T47D (cell line): Measurements from ENCODE around the gene AKAIN1.

ENCODE experiments used
- DNase-seq, 2 experiments: peaks; one replicate each; pipeline versions ENCODE4 v3.0.0 to v3.0.0-alpha.2; 2011 to 2012; ENCODE audit warnings: low read depth in 1 of 2, low spot score in 1 of 2
- JUND ChIP-seq: IDR thresholded peaks from 2 replicates; pipeline ENCODE4 v1.6.1; 2012; ENCODE audit warnings: low read depth
- in situ Hi-C: cut with HindIII; loops from 2 replicates; pipeline ENCODE4 v1.10.0; 2016; ENCODE audit warnings: low sequenced_read_pairs, low pct_unique_long_range_greater_than_20kb

The AKAIN1 gene

DNA sequence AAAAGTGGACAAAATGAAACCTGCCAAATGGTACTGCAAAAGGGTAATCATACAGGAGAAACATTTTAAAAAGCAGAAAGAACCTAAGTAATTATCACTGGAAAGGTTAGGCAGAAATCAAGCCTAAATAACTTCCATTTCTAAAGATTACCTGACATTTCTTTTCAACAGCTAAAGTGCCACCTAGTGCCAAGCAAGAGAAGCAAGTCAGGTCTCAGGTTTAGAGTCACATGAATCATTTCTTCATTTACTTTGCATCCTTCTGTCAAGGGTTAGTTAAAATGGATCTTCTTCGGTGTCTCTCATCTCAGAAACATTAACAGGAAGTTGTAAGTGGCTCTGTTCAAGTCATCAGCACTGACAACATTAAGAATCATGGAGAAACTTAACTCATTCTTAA lies 90.3 kb downstream of the AKAIN1 start:
- no peak for TF ChIP-seq JUND
- in situ Hi-C loops: no loop called here
- DNase-seq: peak in 1 of 2 experiments; percentile 1

DNA sequence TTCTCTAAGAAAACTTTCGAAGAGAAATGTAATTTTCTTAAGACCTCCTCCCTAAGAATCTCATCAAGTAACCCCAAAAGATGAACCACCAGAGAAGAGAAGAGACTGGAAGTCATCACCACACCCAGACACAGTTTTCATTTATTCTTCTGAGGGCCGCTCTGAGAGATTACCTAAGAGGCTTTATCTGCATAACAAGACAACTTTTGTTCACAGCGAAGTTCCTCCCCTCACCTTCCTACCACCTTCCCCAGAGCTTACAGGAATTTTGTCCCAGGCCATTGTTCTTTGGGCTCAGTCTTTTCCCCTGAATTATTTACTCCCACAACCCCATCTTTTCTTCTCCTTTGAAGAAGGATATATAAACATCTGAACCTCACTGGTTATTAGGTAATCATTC lies 92.8 kb downstream of the AKAIN1 start:
- in situ Hi-C loops: no loop called here
- no peak for DNase-seq
- TF ChIP-seq JUND: no peak

GRCh38 chr18:5103693-5104092 lies 93.4 kb downstream of the AKAIN1 start:
- TF ChIP-seq JUND: no peak
- DNase-seq: no peak
- in situ Hi-C loops: no loop called here

DNA sequence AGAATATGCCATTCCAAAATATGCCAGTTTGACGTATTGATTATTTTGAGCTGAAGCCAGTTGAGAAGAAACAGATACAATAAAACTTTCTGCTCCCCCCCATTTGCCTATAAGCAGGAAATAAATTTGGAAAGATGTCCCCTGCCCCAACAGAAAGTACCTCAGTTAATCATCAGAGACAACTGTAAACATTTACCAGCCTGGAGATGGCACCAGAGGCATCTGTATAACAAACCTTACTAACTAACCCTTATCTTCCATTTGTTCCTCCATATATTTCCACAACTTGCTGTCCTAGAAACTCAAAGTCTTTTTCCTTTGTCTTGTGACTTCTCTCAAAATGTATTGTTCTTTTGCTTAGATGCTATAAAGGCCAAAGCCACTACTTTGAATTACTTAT lies 93.8 kb downstream of the AKAIN1 start:
- DNase-seq: no peak
- in situ Hi-C loops: no loop called here
- no peak for TF ChIP-seq JUND

- no peak for TF ChIP-seq JUND
- in situ Hi-C loops: no loop called here
- no peak for DNase-seq
Observed at GRCh38 chr18:5097116-5097703, 99.8 kb downstream of the AKAIN1 start.

- no peak for TF ChIP-seq JUND
- in situ Hi-C loops: no loop called here
- DNase-seq: no peak
Observed at GRCh38 chr18:5095239-5095638, 101.8 kb downstream of the AKAIN1 start.

- in situ Hi-C loops: no loop called here
- no peak for TF ChIP-seq JUND
- no peak for DNase-seq
Observed at GRCh38 chr18:5093902-5094301, 103.2 kb downstream of the AKAIN1 start.
